ENCODE results near the gene SPAG17. TPM values are rescaled to one million over a fixed set of nuclear protein-coding genes. Genes with fewer than 3 reads are reported as not detected.

Gene SPAG17
- polyA plus RNA-seq, 1 of the 3 experiments (the other 2 are of a cell fraction): not detected

- no peak overlapping the region for H3K4me3 ChIP-seq (ENCODE audit: low read depth in 2 of 2, low read length in 1 of 2)
- TF ChIP-seq RAD21 (IDR thresholded peaks at IDR 0.05; ENCODE audit: low read length) (no peak), REST (IDR thresholded peaks at IDR 0.05; ENCODE audit: low read depth, low read length) (no peak)
- 29% methylated on average over 5 of the region's 5 CpGs for WGBS (ENCODE audit: low lambda C conversion rate)
- no peak overlapping the region for H3K4me2 ChIP-seq
- no peak overlapping the region for H2AFZ ChIP-seq (ENCODE audit: low read depth)
- no peaks in the 10 kb centered on the region for H3K9me3 ChIP-seq
- no peaks in the 10 kb centered on the region for H4K20me1 ChIP-seq (ENCODE audit: insufficient read depth)
- ChIA-PET POLR2A (no interaction called here), CTCF (no interaction called here)
- no peaks in the 10 kb centered on the region for H3K36me3 ChIP-seq (replicated peaks in 1 of 2; ENCODE audit: control insufficient read depth in 1 of 2, insufficient read depth in 2 of 2, low read length in 1 of 2)
- no peaks in the 10 kb centered on the region for H3K9me2 ChIP-seq
- no peaks in the 10 kb centered on the region for H3K4me1 ChIP-seq (ENCODE audit: control insufficient read depth in 1 of 2, insufficient read depth in 2 of 2, low read depth in 1 of 2, low read length in 1 of 2)
- H3K9ac ChIP-seq: no peak overlapping the region
- H3K27me3 ChIP-seq (ENCODE audit: insufficient read depth): no peaks in the 10 kb centered on the region; the same call in 1 of the 2 replicates
- H3F3A ChIP-seq (replicated peaks; ENCODE audit: insufficient read depth): no peaks in the 10 kb centered on the region
- H3K27ac ChIP-seq (ENCODE audit: low read depth in 2 of 2, low read length in 1 of 2): no peak overlapping the region
- DNase-seq: no peak
- no peaks in the 10 kb centered on the region for H3K79me2 ChIP-seq (ENCODE audit: insufficient read depth)
Measured at GRCh38 chr1:117981455-117982192, 203.4 kb downstream of the SPAG17 start.

GRCh38 chr1:117976381-117976780, 208.6 kb downstream of the SPAG17 start:
- WGBS (ENCODE audit: low lambda C conversion rate): 6% methylated on average over 2 of the region's 3 CpGs
- Histone ChIP-seq H2AFZ (ENCODE audit: low read depth) (no peak overlapping the region), H3K79me2 (ENCODE audit: insufficient read depth) (no peaks in the 10 kb centered on the region), H3K9me3 (no peaks in the 10 kb centered on the region), H3K9ac (no peak overlapping the region), H3K27ac (ENCODE audit: low read depth in 2 of 2, low read length in 1 of 2) (no peak overlapping the region), H4K20me1 (ENCODE audit: insufficient read depth) (no peaks in the 10 kb centered on the region), H3K36me3 (replicated peaks in 1 of 2; ENCODE audit: control insufficient read depth in 1 of 2, insufficient read depth in 2 of 2, low read length in 1 of 2) (no peaks in the 10 kb centered on the region), H3K4me1 (ENCODE audit: control insufficient read depth in 1 of 2, insufficient read depth in 2 of 2, low read depth in 1 of 2, low read length in 1 of 2) (no peaks in the 10 kb centered on the region; a peak in 1 of 4 replicates), H3K4me2 (no peak overlapping the region), H3K9me2 (no peaks in the 10 kb centered on the region), H3K27me3 (ENCODE audit: insufficient read depth) (no peaks in the 10 kb centered on the region; the same call in 1 of the 2 replicates), H3K4me3 (ENCODE audit: low read depth in 2 of 2, low read length in 1 of 2) (no peak overlapping the region), H3F3A (replicated peaks; ENCODE audit: insufficient read depth) (no peaks in the 10 kb centered on the region)
- ChIA-PET POLR2A (no interaction called here), CTCF (interaction anchor here (1.2 to 1.5 kb wide), 2 partner anchors 11 kb away, joined by 3 to 4 read pairs; no protein-coding TSS in a partner anchor)
- no peak for DNase-seq
- TF ChIP-seq SMC3 (IDR thresholded peaks at IDR 0.05; ENCODE audit: low read depth, low read length): no peak
- TF ChIP-seq RCOR1 (IDR thresholded peaks at IDR 0.05; ENCODE audit: low read length): no peak
- no peak for TF ChIP-seq NRF1 (IDR thresholded peaks at IDR 0.05; ENCODE audit: low read depth, low read length)
- no peak for TF ChIP-seq FOXJ3 (CRISPR knock-in tag; IDR thresholded peaks at IDR 0.05)
- TF ChIP-seq GABPA (IDR thresholded peaks at IDR 0.05; ENCODE audit: low read depth): no peak
- no peak for TF ChIP-seq MXI1 (IDR thresholded peaks at IDR 0.05; ENCODE audit: low read depth, low read length)
- TF ChIP-seq NFIC (IDR thresholded peaks at IDR 0.05; ENCODE audit: borderline replicate concordance): no peak
- TF ChIP-seq PBX3 (IDR thresholded peaks at IDR 0.05): no peak
- TF ChIP-seq SIN3A (IDR thresholded peaks at IDR 0.05; ENCODE audit: borderline replicate concordance, low read depth, low read length): no peak
- TF ChIP-seq TAF1 (IDR thresholded peaks at IDR 0.05; ENCODE audit: borderline replicate concordance, low read depth, low read length): no peak
- no peak for TF ChIP-seq JUND (IDR thresholded peaks at IDR 0.05)
- no peak for TF ChIP-seq RAD21 (IDR thresholded peaks at IDR 0.05; ENCODE audit: low read length)
- no peak for TF ChIP-seq POLR2AphosphoS5 (IDR thresholded peaks at IDR 0.05; ENCODE audit: low read depth, low read length)
- TF ChIP-seq CHD2 (IDR thresholded peaks at IDR 0.05; ENCODE audit: low read length, partially characterized antibody): no peak
- no peak for TF ChIP-seq GATA2 (CRISPR knock-in tag; IDR thresholded peaks at IDR 0.05)
- no peak for TF ChIP-seq MAX (IDR thresholded peaks at IDR 0.05; ENCODE audit: low read depth)
- TF ChIP-seq TEAD4 (IDR thresholded peaks at IDR 0.05; ENCODE audit: borderline replicate concordance, insufficient read depth): no peak
- no peak for TF ChIP-seq FOXM1 (IDR thresholded peaks at IDR 0.05; ENCODE audit: low read depth)
